ENCODE measurements around the gene BCHE.

Gene BCHE

GRCh38 chr3:165748094-165748493 is 89.1 kb downstream of the BCHE start:
- no peak for DNase-seq

- DNase-seq = no peak
Measured at GRCh38 chr3:165746874-165747273, 90.3 kb downstream of the BCHE start.

GRCh38 chr3:165744025-165744424 is 93.2 kb downstream of the BCHE start:
- DNase-seq = no peak

GRCh38 chr3:165742351-165742750 is 94.9 kb downstream of the BCHE start:
- DNase-seq = no peak

- no peak for DNase-seq
Measured at GRCh38 chr3:165729756-165730155, 107.5 kb downstream of the BCHE start.

GRCh38 chr3:165728924-165729323 is 108.3 kb downstream of the BCHE start:
- no peak for DNase-seq

- no peak for DNase-seq
Measured at GRCh38 chr3:165725296-165725695, 111.9 kb downstream of the BCHE start.
